ENCODE results near the gene GZMH. TPM values are rescaled to one million over a fixed set of nuclear protein-coding genes. Genes with fewer than 3 reads are reported as not detected.

GZMH gene
- total RNA-seq, 4 donors from 2014 or later: 0.53 to 5.1 (median 1.9) TPM; not detected in 1

DNA sequence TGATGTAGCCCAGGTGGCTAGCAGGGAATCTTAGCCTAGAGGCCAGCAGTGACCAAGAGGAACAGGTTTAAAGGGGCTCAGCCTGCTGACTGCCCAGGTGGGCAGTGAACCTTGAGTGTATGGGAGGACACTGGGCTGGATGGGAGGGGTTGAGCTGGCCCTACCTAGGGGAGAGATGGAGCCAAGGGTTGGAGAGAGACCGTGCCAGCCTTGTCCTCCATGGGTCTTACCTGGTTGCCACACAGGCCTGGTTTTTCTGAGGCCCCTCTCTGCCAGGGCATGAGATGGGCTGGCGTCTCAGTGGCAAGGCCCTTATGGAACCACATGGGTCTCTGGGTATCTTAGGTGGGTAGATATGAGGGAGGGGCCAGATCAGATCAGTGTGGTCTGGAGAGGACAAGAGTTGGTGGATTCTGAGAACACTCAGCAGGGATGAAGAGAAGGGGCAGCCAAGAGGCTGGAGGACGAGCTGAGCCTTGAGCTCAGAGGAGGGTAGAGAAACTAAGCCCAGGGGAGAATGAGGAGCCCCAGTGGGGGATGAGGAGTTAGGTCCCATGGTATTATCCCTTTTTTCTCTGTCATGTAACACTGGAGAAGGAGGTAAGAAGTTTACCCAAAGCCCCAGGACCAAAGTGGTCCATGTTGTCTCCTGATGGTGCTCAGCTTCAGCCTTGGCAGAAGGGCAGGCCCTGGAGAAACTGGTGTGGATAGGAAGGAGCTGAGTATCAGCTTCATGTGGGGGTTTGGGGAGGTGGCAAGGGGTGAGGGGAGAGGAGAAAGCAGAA, 20.8 kb upstream of the GZMH start:
- Histone ChIP-seq H3K27me3 (peaks cover 0 to 12% (median 0%) of the 10 kb centered on the region in 4 donors), H3K36me3 (no peaks in the 10 kb centered on the region), H3K9me3 (no peaks in the 10 kb centered on the region), H3K4me3 (no peak overlapping the region), H3K27ac (no peak overlapping the region), H3K4me1 (peaks cover 0 to 14% (median 5%) of the 10 kb centered on the region in 3 donors)
- 40 to 89% methylated on average over 1 to 3 of the region's 3 CpGs for WGBS, 2 donors
- intact Hi-C loops (cut with DNase I): no loop called here
- no peak for DNase-seq
- TF ChIP-seq, protein P1, sequence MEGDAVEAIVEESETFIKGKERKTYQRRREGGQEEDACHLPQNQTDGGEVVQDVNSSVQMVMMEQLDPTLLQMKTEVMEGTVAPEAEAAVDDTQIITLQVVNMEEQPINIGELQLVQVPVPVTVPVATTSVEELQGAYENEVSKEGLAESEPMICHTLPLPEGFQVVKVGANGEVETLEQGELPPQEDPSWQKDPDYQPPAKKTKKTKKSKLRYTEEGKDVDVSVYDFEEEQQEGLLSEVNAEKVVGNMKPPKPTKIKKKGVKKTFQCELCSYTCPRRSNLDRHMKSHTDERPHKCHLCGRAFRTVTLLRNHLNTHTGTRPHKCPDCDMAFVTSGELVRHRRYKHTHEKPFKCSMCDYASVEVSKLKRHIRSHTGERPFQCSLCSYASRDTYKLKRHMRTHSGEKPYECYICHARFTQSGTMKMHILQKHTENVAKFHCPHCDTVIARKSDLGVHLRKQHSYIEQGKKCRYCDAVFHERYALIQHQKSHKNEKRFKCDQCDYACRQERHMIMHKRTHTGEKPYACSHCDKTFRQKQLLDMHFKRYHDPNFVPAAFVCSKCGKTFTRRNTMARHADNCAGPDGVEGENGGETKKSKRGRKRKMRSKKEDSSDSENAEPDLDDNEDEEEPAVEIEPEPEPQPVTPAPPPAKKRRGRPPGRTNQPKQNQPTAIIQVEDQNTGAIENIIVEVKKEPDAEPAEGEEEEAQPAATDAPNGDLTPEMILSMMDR (IDR thresholded peaks at IDR 0.05): no peak
- TF ChIP-seq POLR2A (IDR thresholded peaks at IDR 0.05): no peak

DNA sequence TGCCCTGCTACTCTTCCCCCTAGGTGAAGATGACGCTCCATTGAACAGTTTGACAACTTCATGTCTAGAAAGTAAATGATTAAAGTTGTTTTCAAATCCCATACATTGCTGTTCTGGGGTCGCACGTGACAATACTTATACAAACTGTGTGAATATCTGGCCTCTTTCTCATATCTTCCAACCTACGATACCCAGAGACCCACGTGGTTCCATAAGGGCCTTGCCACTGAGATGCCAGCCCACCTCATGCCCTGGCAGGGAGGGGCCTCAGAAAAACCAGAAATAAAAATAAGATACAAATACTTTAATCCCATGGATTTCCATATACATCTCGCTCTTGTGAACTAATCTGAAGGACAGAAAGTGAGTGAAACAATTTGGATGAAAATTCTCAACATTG, 20.0 kb upstream of the GZMH start:
- H3K4me3 ChIP-seq: no peak overlapping the region
- WGBS, 2 donors: 82 to 89% methylated on average over 6 of the region's 6 CpGs
- peaks cover 0 to 12% (median 0%) of the 10 kb centered on the region in 4 donors for H3K27me3 ChIP-seq
- no peaks in the 10 kb centered on the region for H3K9me3 ChIP-seq
- H3K36me3 ChIP-seq: no peaks in the 10 kb centered on the region
- no peak for TF ChIP-seq POLR2A (IDR thresholded peaks at IDR 0.05)
- TF ChIP-seq, protein P1 (IDR thresholded peaks at IDR 0.05): no peak
- intact Hi-C loops (cut with DNase I): no loop called here
- peaks cover 0 to 14% (median 5%) of the 10 kb centered on the region in 3 donors for H3K4me1 ChIP-seq
- no peak overlapping the region for H3K27ac ChIP-seq
- no peak for DNase-seq

DNA sequence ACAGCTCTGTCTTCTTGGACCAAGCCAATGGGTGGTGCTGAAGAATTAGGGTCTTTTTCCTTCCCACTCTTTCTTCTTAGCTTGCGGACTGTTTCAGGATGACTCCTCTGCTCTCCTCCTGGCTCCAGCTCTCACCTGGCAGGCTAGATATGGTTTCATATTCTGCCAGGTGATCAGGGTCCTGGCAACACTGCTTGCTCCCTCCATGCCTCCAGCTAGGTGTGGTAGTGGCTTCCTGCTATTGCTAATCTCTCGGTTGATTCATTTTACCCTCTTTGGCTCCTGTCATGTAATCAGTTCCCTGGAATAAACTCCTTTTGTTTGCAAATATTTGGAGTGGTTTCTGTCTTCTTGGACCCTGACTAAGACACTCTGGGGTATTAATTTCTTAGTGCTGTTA, 4.3 kb upstream of the GZMH start:
- Histone ChIP-seq H3K27ac (no peak overlapping the region), H3K9me3 (no peaks in the 10 kb centered on the region), H3K27me3 (no peaks in the 10 kb centered on the region), H3K4me1 (peaks cover 0 to 25% (median 9%) of the 10 kb centered on the region in 3 donors), H3K4me3 (no peak overlapping the region), H3K36me3 (no peaks in the 10 kb centered on the region)
- TF ChIP-seq, protein P1 (IDR thresholded peaks at IDR 0.05): no peak
- TF ChIP-seq POLR2A (IDR thresholded peaks at IDR 0.05): no peak
- WGBS, 2 donors: 18 to 69% methylated on average over 2 of the region's 2 CpGs
- intact Hi-C loops (cut with DNase I): no loop called here
- DNase-seq: no peak

DNA sequence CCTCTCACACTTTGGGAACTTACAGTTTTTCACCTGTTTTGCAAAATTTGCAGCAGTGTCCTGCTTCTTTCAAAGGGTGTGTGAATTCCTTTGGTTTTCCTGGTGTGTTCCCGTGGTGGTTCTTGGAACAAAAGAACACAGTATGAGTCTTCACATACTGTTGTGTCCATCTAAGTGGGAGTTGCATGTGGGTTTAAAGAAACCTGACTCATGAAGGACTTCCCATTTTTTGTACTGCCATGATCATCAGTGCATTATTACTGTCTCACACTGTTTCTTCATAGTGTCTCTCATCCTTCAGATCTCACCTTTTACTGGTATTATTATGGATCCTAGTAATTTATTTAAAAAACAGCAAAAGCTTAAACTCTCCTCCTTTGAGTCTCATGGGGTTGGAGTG, 3.8 kb upstream of the GZMH start:
- intact Hi-C loops (cut with DNase I): no loop called here
- peaks cover 0 to 25% (median 9%) of the 10 kb centered on the region in 3 donors for H3K4me1 ChIP-seq
- H3K36me3 ChIP-seq: no peaks in the 10 kb centered on the region
- H3K4me3 ChIP-seq: no peak overlapping the region
- H3K27me3 ChIP-seq: no peaks in the 10 kb centered on the region
- no peak for TF ChIP-seq POLR2A (IDR thresholded peaks at IDR 0.05)
- TF ChIP-seq, protein P1 (IDR thresholded peaks at IDR 0.05): no peak
- no peak overlapping the region for H3K27ac ChIP-seq
- no peaks in the 10 kb centered on the region for H3K9me3 ChIP-seq
- 19 to 40% methylated on average over 1 of the region's 1 CpG for WGBS, 2 donors
- DNase-seq: no peak

DNA sequence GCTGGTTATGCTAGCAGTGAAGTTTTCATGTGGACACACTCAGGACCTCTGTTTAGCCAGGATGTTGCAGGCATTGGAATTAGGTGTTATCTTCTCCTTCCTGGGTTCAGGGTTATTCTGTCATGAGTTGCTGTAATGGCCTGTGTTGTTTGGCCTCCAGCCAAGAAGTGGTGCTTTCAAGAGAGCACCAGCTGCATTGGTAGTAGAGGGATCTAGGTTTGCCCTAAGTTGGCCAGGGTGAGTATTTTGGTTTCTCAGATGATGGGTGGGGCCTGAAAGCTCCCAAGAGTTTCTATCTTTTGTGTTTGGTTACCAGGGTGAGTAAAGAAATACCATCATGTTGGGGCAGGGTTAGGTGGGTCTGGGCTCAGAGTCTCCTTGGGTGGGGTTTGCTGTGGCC, 2.7 kb upstream of the GZMH start:
- Histone ChIP-seq H3K4me1 (peaks cover 0 to 25% (median 9%) of the 10 kb centered on the region in 3 donors), H3K27ac (no peak overlapping the region), H3K36me3 (no peaks in the 10 kb centered on the region), H3K27me3 (no peaks in the 10 kb centered on the region), H3K4me3 (no peak overlapping the region), H3K9me3 (no peaks in the 10 kb centered on the region)
- TF ChIP-seq, protein P1 (IDR thresholded peaks at IDR 0.05): no peak
- TF ChIP-seq POLR2A (IDR thresholded peaks at IDR 0.05): no peak
- intact Hi-C loops (cut with DNase I): no loop called here
- DNase-seq: no peak

Data from esophagus squamous epithelium (tissue), 5 donors.